Nephron (organoid): ENCODE measurements around the gene CD244.
"Not testable (repeated sequence)": the region's sequence is repeated elsewhere in the genome, so short reads cannot be mapped to it uniquely, and the experiment has no call there.

Experiments used
- H3K27ac Mint-ChIP-seq, 3 experiments: 2 replicates each; pipeline ENCODE4 v1.8.0; 2020; ENCODE audit warnings: mixed read lengths in 3 of 3, mild to moderate bottlenecking in 2 of 3, moderate library complexity in 1 of 3
- H3K27me3 Mint-ChIP-seq: 2 replicates; pipeline ENCODE4 v1.8.0; 2021; ENCODE audit warnings: low read depth, mild to moderate bottlenecking, moderate library complexity, mixed read lengths
- H3K36me3 Mint-ChIP-seq: 2 replicates; pipeline ENCODE4 v1.8.0; 2020; ENCODE audit warnings: low read depth, mixed read lengths
- H3K4me1 Mint-ChIP-seq: 2 replicates; pipeline ENCODE4 v1.8.0; 2020; ENCODE audit warnings: mixed read lengths
- H3K4me3 Mint-ChIP-seq, 3 experiments: 2 replicates each; pipeline ENCODE4 v1.8.0; 2020; ENCODE audit warnings: mild to moderate bottlenecking in 3 of 3, mixed read lengths in 3 of 3, moderate library complexity in 2 of 3
- H3K9me3 Mint-ChIP-seq: 2 replicates; pipeline ENCODE4 v1.8.0; 2020; ENCODE audit warnings: mixed read lengths
- CTCF ChIP-seq, 3 experiments: fragments of 200-600 bp; sonication (generic); IDR thresholded peaks; one replicate each; pipeline ENCODE4 v1.5.0; 2021; ENCODE audit warnings: antibody characterized with exemption in 3 of 3; ENCODE audit not compliant: unreplicated experiment in 3 of 3

Gene CD244

GRCh38 chr1:160874935-160875334 lies 12.2 kb upstream of the CD244 start:
- no peak overlapping the region for H3K27ac Mint-ChIP-seq
- H3K9me3 Mint-ChIP-seq = peaks cover 4% of the 10 kb centered on the region
- no peak overlapping the region for H3K4me3 Mint-ChIP-seq
- no peaks in the 10 kb centered on the region for H3K36me3 Mint-ChIP-seq
- no peaks in the 10 kb centered on the region for H3K4me1 Mint-ChIP-seq
- no peaks in the 10 kb centered on the region for H3K27me3 Mint-ChIP-seq
- no peak for TF ChIP-seq CTCF (IDR thresholded peaks at IDR 0.05; ENCODE audit: unreplicated experiment in 3 of 3)

GRCh38 chr1:160868141-160868540 lies 5.5 kb upstream of the CD244 start:
- no peaks in the 10 kb centered on the region for H3K36me3 Mint-ChIP-seq
- peaks cover 3% of the 10 kb centered on the region for H3K27me3 Mint-ChIP-seq
- no peak overlapping the region for H3K4me3 Mint-ChIP-seq
- H3K4me1 Mint-ChIP-seq = no peaks in the 10 kb centered on the region
- H3K27ac Mint-ChIP-seq = no peak overlapping the region
- no peak for TF ChIP-seq CTCF (IDR thresholded peaks at IDR 0.05; ENCODE audit: unreplicated experiment in 3 of 3)
- no peaks in the 10 kb centered on the region for H3K9me3 Mint-ChIP-seq

GRCh38 chr1:160867651-160868050 lies 5.0 kb upstream of the CD244 start:
- H3K4me3 Mint-ChIP-seq, H3K27me3 Mint-ChIP-seq, H3K36me3 Mint-ChIP-seq, H3K4me1 Mint-ChIP-seq, H3K27ac Mint-ChIP-seq, H3K9me3 Mint-ChIP-seq: not testable (repeated sequence)

GRCh38 chr1:160866695-160867260 lies 4.1 kb upstream of the CD244 start:
- no peak overlapping the region for H3K4me3 Mint-ChIP-seq
- TF ChIP-seq CTCF (IDR thresholded peaks at IDR 0.05; ENCODE audit: unreplicated experiment in 3 of 3) = no peak

GRCh38 chr1:160866001-160866694 lies 3.5 kb upstream of the CD244 start:
- Mint-ChIP-seq H3K9me3 (no peaks in the 10 kb centered on the region), H3K4me3 (no peak overlapping the region), H3K27ac (no peak overlapping the region), H3K36me3 (no peaks in the 10 kb centered on the region), H3K27me3 (peaks cover 4% of the 10 kb centered on the region), H3K4me1 (no peaks in the 10 kb centered on the region)
- TF ChIP-seq CTCF (IDR thresholded peaks at IDR 0.05; ENCODE audit: unreplicated experiment in 3 of 3) = no peak

More at GRCh38 chr1:160866695-160867260, 4.1 kb upstream of the CD244 start:
- H3K9me3 Mint-ChIP-seq = no peaks in the 10 kb centered on the region
- H3K36me3 Mint-ChIP-seq = no peaks in the 10 kb centered on the region
- H3K27me3 Mint-ChIP-seq = peaks cover 3% of the 10 kb centered on the region
- H3K27ac Mint-ChIP-seq = no peak overlapping the region
- H3K4me1 Mint-ChIP-seq = no peaks in the 10 kb centered on the region

- H3K27me3 Mint-ChIP-seq = peaks cover 8% of the 10 kb centered on the region
- no peaks in the 10 kb centered on the region for H3K36me3 Mint-ChIP-seq
- no peak overlapping the region for H3K27ac Mint-ChIP-seq
- no peaks in the 10 kb centered on the region for H3K9me3 Mint-ChIP-seq
- no peak overlapping the region for H3K4me3 Mint-ChIP-seq
- TF ChIP-seq CTCF (IDR thresholded peaks at IDR 0.05; ENCODE audit: unreplicated experiment in 3 of 3) = no peak
- no peaks in the 10 kb centered on the region for H3K4me1 Mint-ChIP-seq
Observed at GRCh38 chr1:160865337-160865736, 2.6 kb upstream of the CD244 start.
